Ishikawa (cell line): ENCODE measurements around the gene RNF8.

Experiments
- CEBPB ChIP-seq: IDR thresholded peaks from 2 replicates; pipeline ENCODE4 v1.6.1; 2012
- CREB1 ChIP-seq: IDR thresholded peaks from 2 replicates; pipeline ENCODE4 v1.6.1; 2012; ENCODE audit warnings: low read depth
- EGR1 ChIP-seq: IDR thresholded peaks from 2 replicates; pipeline ENCODE4 v1.6.1; 2012
- EP300 ChIP-seq: IDR thresholded peaks from 2 replicates; pipeline ENCODE4 v1.6.1; 2012; ENCODE audit warnings: borderline replicate concordance
- FOXM1 ChIP-seq: IDR thresholded peaks from 2 replicates; pipeline ENCODE4 v1.6.1; 2012; ENCODE audit warnings: low read depth, borderline replicate concordance
- MAX ChIP-seq: IDR thresholded peaks from 2 replicates; pipeline ENCODE4 v1.6.1; 2012
- NFIC ChIP-seq: IDR thresholded peaks from 2 replicates; pipeline ENCODE4 v1.6.1; 2012
- RAD21 ChIP-seq: IDR thresholded peaks from 2 replicates; pipeline ENCODE4 v1.6.1; 2012; ENCODE audit warnings: low read depth
- REST ChIP-seq: IDR thresholded peaks from 2 replicates; pipeline ENCODE4 v1.6.1; 2012; ENCODE audit warnings: low read depth, mild to moderate bottlenecking
- TAF1 ChIP-seq: IDR thresholded peaks from 2 replicates; pipeline ENCODE4 v1.6.1; 2012; ENCODE audit warnings: low read depth, mild to moderate bottlenecking
- TCF12 ChIP-seq: IDR thresholded peaks from 2 replicates; pipeline ENCODE4 v1.6.1; 2012; ENCODE audit warnings: low read depth
- TEAD4 ChIP-seq: IDR thresholded peaks from 2 replicates; pipeline ENCODE4 v1.6.1; 2012
- USF1 ChIP-seq: IDR thresholded peaks from 2 replicates; pipeline ENCODE4 v1.6.1; 2012
- YY1 ChIP-seq: IDR thresholded peaks from 2 replicates; pipeline ENCODE4 v1.6.1; 2012; ENCODE audit warnings: low read depth
- ZBTB7A ChIP-seq: IDR thresholded peaks from 2 replicates; pipeline ENCODE4 v1.6.1; 2012; ENCODE audit warnings: low read depth

RNF8 gene

GRCh38 chr6:37372116-37372515, 18.3 kb downstream of the RNF8 start:
- TF ChIP-seq CREB1 (no peak), NFIC (no peak), ZBTB7A (no peak), TEAD4 (no peak), REST (no peak), USF1 (no peak), MAX (no peak), CEBPB (no peak), TCF12 (no peak), TAF1 (no peak), FOXM1 (no peak), RAD21 (no peak), EP300 (no peak), EGR1 (no peak), YY1 (no peak)

GRCh38 chr6:37373822-37374471, 20.2 kb downstream of the RNF8 start:
- TF ChIP-seq RAD21 (no peak), TEAD4 (no peak), YY1 (no peak), NFIC (peak; percentile 92)

- no peak for TF ChIP-seq TCF12
- no peak for TF ChIP-seq NFIC
- no peak for TF ChIP-seq TEAD4
- no peak for TF ChIP-seq EGR1
- TF ChIP-seq USF1, result no peak
- TF ChIP-seq MAX, result no peak
Observed at GRCh38 chr6:37375376-37375775, 21.6 kb downstream of the RNF8 start.

GRCh38 chr6:37376078-37376743, 22.4 kb downstream of the RNF8 start:
- no peak for TF ChIP-seq TAF1
- no peak for TF ChIP-seq USF1
- no peak for TF ChIP-seq EP300
- TF ChIP-seq MAX, result no peak
- no peak for TF ChIP-seq TCF12
- TF ChIP-seq CEBPB, result no peak

DNA sequence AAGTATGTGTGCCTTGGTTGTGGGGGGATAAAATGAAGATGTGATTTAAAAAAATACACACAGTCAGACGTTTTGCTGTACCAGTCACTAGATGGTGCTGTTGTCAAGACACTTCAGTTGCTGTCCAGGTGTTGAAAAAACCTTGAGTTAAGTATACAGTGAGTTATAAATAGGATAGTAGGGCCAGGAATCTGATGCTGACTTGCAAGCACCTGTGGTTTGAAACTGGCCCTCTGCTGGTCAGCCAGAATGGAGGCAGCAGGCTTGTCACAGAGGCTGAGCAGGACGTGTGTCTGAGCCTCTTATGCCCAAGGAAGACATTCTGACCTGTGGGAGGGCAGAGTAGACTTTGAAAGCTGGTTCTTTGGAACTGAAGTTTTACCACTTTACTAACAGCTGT, 27.8 kb downstream of the RNF8 start:
- no peak for TF ChIP-seq EP300
- TF ChIP-seq ZBTB7A, result no peak
- TF ChIP-seq EGR1, result no peak
- no peak for TF ChIP-seq MAX
- TF ChIP-seq RAD21, result peak; percentile 69
- TF ChIP-seq TEAD4, result no peak
- TF ChIP-seq CEBPB, result no peak
- TF ChIP-seq NFIC, result no peak
- no peak for TF ChIP-seq USF1
- peak; percentile 66 for TF ChIP-seq REST
- no peak for TF ChIP-seq CREB1
- TF ChIP-seq TAF1, result no peak
- TF ChIP-seq YY1, result no peak
- no peak for TF ChIP-seq TCF12
- TF ChIP-seq FOXM1, result no peak
